Measurements from ENCODE around the gene TBX20. TPM values are rescaled to one million over a fixed set of nuclear protein-coding genes. Genes with fewer than 3 reads are reported as not detected.

TBX20 gene, protein sequence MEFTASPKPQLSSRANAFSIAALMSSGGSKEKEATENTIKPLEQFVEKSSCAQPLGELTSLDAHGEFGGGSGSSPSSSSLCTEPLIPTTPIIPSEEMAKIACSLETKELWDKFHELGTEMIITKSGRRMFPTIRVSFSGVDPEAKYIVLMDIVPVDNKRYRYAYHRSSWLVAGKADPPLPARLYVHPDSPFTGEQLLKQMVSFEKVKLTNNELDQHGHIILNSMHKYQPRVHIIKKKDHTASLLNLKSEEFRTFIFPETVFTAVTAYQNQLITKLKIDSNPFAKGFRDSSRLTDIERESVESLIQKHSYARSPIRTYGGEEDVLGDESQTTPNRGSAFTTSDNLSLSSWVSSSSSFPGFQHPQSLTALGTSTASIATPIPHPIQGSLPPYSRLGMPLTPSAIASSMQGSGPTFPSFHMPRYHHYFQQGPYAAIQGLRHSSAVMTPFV
- total RNA-seq (2014; rRNA removed; shearing (Covaris generic)): not detected in 2 replicates
- not detected in 2 replicates for polyA plus RNA-seq (2016; fragmentation: Nextera tagmentation; extraction: Ambion mirVana)

DNA sequence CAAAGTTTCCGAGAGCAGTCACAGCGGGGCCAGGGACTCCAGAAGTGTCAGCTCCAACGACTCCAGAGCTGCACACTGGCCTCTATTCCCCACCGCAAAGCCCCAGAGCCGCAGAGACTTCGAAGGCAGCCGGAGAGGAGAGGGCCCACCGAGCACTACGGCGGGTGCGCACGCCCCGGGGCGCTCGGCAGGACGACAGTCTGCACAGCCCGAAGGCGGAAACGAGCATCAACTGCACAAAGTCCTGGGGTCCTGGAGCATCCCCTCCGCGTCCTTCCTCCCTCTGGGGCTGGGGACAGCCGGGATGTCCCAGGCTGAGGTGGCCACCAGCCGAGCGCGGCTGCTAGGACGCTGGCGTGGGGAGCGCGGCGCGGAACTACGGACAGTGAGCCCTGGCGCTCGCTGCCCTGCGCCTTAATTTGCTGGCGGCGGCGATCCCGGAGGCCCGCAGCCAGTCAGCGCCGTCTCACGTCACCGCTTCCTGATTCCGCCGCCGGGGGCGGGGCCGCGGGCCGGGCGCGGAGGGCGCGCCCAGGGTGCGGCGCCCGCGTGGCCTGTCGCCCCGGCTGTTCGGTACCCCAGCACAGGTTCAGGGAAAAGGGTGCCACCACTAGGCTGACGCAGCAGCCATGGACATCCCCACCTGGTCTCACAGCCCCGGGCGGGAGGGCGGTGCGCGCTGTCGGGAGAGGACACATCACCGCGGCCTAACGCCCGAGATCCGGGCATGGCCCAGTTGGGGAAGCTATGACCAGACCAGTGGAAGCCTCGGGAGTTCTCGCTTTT lies at the start of gene TBX20:
TSS of gene TBX20 (minus strand) at position 391 of the 786 bp plus-strand sequence. CDS start 480 bp downstream, outside the sequence.
- Histone ChIP-seq H3K79me2 (ENCODE audit: insufficient read depth) (no peaks in the 10 kb centered on the region), H3K27me3 (replicated peaks; ENCODE audit: insufficient read depth) (peaks cover 90% of the 10 kb centered on the region), H4K20me1 (ENCODE audit: insufficient read depth) (no peaks in the 10 kb centered on the region), H2AFZ (peak within 1 kb of the TSS; percentile 43; the same call in 1 of the 2 replicates), H3K4me1 (ENCODE audit: insufficient read depth) (no peaks in the 10 kb centered on the region), H3K36me3 (ENCODE audit: low read depth) (no peaks in the 10 kb centered on the region), H3K4me3 (peak within 1 kb of the TSS; percentile 54), H3F3A (ENCODE audit: insufficient read depth) (no peaks in the 10 kb centered on the region), H3K9me2 (ENCODE audit: insufficient read depth) (no peaks in the 10 kb centered on the region), H3K9me3 (ENCODE audit: low read depth) (no peaks in the 10 kb centered on the region), H3K9ac (no peak within 1 kb of the TSS), H3K27ac (no peak within 1 kb of the TSS), H3K4me2 (ENCODE audit: unreplicated experiment) (no peak within 1 kb of the TSS)
- TF ChIP-seq EZH2phosphoT487 (IDR thresholded peaks at IDR 0.05; ENCODE audit: insufficient read depth, low read depth) (no peak), EZH2 (IDR thresholded peaks at IDR 0.05; ENCODE audit: insufficient read depth, poor library complexity, severe bottlenecking) (no peak)
- 6 to 9% methylated on average over 48 to 53 of the region's 76 CpGs for WGBS, 2 experiments (ENCODE audit: low coverage in 1 of 2, low lambda C conversion rate in 2 of 2, missing lambda C conversion rate in 2 of 2)
- in situ Hi-C loops (cut with MboI): no loop called here
- DNase-seq: peak; percentile 47

DNA sequence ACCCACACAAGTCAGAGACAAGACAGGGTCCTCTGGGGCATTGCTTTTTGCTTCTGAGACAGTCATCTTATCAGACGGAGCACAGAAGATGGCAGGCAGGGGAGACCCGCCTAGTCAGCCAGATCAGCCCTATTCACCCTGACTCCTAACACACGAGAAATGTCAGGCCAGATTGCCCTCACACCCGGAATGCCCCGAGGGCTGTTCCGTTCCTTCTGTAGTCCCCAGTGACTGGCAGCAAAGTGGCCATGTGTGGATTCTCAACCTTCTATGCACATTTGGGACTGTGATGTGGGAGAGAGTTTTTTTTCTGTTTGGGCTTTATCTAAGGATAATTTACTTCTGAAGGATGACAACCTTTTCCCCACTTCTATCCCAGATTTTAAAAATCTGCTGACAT lies 35.5 kb upstream of the TBX20 start:
- H3K9ac ChIP-seq: no peak overlapping the region
- no peak overlapping the region for H3K4me3 ChIP-seq
- no peak overlapping the region for H3K4me2 ChIP-seq (ENCODE audit: unreplicated experiment)
- no peaks in the 10 kb centered on the region for H3K79me2 ChIP-seq (ENCODE audit: insufficient read depth)
- no peak overlapping the region for H2AFZ ChIP-seq
- TF ChIP-seq EZH2 (IDR thresholded peaks at IDR 0.05; ENCODE audit: insufficient read depth, poor library complexity, severe bottlenecking) (no peak), EZH2phosphoT487 (IDR thresholded peaks at IDR 0.05; ENCODE audit: insufficient read depth, low read depth) (no peak)
- H3K9me3 ChIP-seq (ENCODE audit: low read depth): no peaks in the 10 kb centered on the region
- 7 to 10% methylated on average over 6 of the region's 6 CpGs for WGBS, 2 experiments (ENCODE audit: low coverage in 1 of 2, low lambda C conversion rate in 2 of 2, missing lambda C conversion rate in 2 of 2)
- no peak for DNase-seq
- no peaks in the 10 kb centered on the region for H3F3A ChIP-seq (ENCODE audit: insufficient read depth)
- no peaks in the 10 kb centered on the region for H4K20me1 ChIP-seq (ENCODE audit: insufficient read depth)
- H3K9me2 ChIP-seq (ENCODE audit: insufficient read depth): no peaks in the 10 kb centered on the region
- no peaks in the 10 kb centered on the region for H3K4me1 ChIP-seq (ENCODE audit: insufficient read depth)
- no peak overlapping the region for H3K27ac ChIP-seq
- no peaks in the 10 kb centered on the region for H3K36me3 ChIP-seq (ENCODE audit: low read depth)
- H3K27me3 ChIP-seq (replicated peaks; ENCODE audit: insufficient read depth): no peaks in the 10 kb centered on the region
- in situ Hi-C loops (cut with MboI): no loop called here

DNA sequence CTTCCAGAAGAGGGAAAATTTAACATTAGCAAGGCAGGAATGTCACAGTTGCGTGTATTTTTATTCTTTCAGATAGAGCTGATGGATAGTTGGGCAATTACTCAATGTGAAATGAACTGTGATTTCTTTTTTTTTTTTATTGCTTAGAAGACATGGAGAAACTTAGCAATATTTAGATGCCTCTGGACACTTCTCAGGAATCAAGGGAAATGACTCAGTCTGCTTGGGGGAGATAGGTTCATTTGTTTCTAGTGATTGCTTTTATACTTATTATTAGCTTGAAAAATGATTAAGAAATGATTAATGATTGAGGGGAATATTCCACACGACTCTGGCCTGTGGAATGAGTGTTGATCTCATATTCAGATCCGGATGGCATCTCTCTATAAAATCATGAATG lies 33.1 kb upstream of the TBX20 start:
- Histone ChIP-seq H3K9me2 (ENCODE audit: insufficient read depth) (no peaks in the 10 kb centered on the region), H3K79me2 (ENCODE audit: insufficient read depth) (no peaks in the 10 kb centered on the region), H2AFZ (no peak overlapping the region), H3K4me2 (ENCODE audit: unreplicated experiment) (no peak overlapping the region), H3K27me3 (replicated peaks; ENCODE audit: insufficient read depth) (no peaks in the 10 kb centered on the region), H3K36me3 (ENCODE audit: low read depth) (no peaks in the 10 kb centered on the region), H3F3A (ENCODE audit: insufficient read depth) (no peaks in the 10 kb centered on the region), H3K9me3 (ENCODE audit: low read depth) (no peaks in the 10 kb centered on the region), H3K27ac (no peak overlapping the region), H3K4me1 (ENCODE audit: insufficient read depth) (no peaks in the 10 kb centered on the region), H4K20me1 (ENCODE audit: insufficient read depth) (no peaks in the 10 kb centered on the region), H3K4me3 (no peak overlapping the region), H3K9ac (no peak overlapping the region)
- WGBS, 2 experiments (ENCODE audit: low coverage in 1 of 2, low lambda C conversion rate in 2 of 2, missing lambda C conversion rate in 2 of 2): 0 to 1% methylated on average over 3 of the region's 3 CpGs
- no peak for TF ChIP-seq EZH2 (IDR thresholded peaks at IDR 0.05; ENCODE audit: insufficient read depth, poor library complexity, severe bottlenecking)
- TF ChIP-seq EZH2phosphoT487 (IDR thresholded peaks at IDR 0.05; ENCODE audit: insufficient read depth, low read depth): no peak
- no peak for DNase-seq
- in situ Hi-C loops (cut with MboI): no loop called here

DNA sequence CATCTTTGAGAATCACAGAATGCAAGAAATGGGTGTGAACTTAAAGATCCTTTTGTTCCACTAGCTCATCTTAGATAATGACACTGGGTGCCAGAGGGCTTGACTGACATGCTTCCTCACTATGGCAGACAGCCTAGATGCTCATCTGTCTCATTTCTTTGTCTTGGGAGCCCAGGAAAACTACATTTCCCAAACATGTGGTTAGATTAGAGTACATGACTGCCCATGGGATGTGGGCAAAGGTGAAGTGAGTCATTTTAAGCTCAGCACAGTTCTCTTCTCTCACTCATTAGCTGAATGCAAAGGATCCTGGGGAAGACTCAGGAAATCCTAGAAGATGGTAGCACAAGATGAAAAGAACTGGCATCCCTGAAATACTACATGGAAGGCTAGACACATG lies 32.5 kb upstream of the TBX20 start:
- no peak for DNase-seq
- TF ChIP-seq EZH2phosphoT487 (IDR thresholded peaks at IDR 0.05; ENCODE audit: insufficient read depth, low read depth) (no peak), EZH2 (IDR thresholded peaks at IDR 0.05; ENCODE audit: insufficient read depth, poor library complexity, severe bottlenecking) (no peak)
- no peak overlapping the region for H2AFZ ChIP-seq

More for the DNA sequence above, 32.5 kb upstream of the TBX20 start:
- Histone ChIP-seq H3K9ac (no peak overlapping the region), H3K9me3 (ENCODE audit: low read depth) (no peaks in the 10 kb centered on the region), H3K36me3 (ENCODE audit: low read depth) (no peaks in the 10 kb centered on the region), H3K9me2 (ENCODE audit: insufficient read depth) (no peaks in the 10 kb centered on the region), H3K27me3 (replicated peaks; ENCODE audit: insufficient read depth) (no peaks in the 10 kb centered on the region), H3K27ac (no peak overlapping the region), H3K4me3 (no peak overlapping the region), H4K20me1 (ENCODE audit: insufficient read depth) (no peaks in the 10 kb centered on the region), H3K79me2 (ENCODE audit: insufficient read depth) (no peaks in the 10 kb centered on the region), H3F3A (ENCODE audit: insufficient read depth) (no peaks in the 10 kb centered on the region), H3K4me1 (ENCODE audit: insufficient read depth) (no peaks in the 10 kb centered on the region), H3K4me2 (ENCODE audit: unreplicated experiment) (no peak overlapping the region)
- in situ Hi-C loops (cut with MboI): no loop called here
